Right cardiac atrium (tissue), 5 donors: ENCODE measurements around the gene SEPTIN8. TPM values are rescaled to one million over a fixed set of nuclear protein-coding genes. Genes with fewer than 3 reads are reported as not detected.

Source experiments
- ATAC-seq, 2 donors: fragments of 200-7000 bp; cut with Tn5 transposase; one replicate each; pipeline versions ENCODE4 v1.8.0 to v1.9.1; 2020; ENCODE audit warnings: moderate library complexity in 2 of 2, mild to moderate bottlenecking in 1 of 2
- DNase-seq, 3 donors: peaks; one replicate each; pipeline ENCODE4 v3.0.0-alpha.2; 2020
- H3K27ac ChIP-seq: one replicate; pipeline ENCODE4 v1.5.1; 2013; ENCODE audit warnings: mild to moderate bottlenecking, low read length, control low read depth, moderate library complexity
- H3K27me3 ChIP-seq: one replicate; pipeline ENCODE4 v1.6.1; 2013; ENCODE audit not compliant: control insufficient read depth, insufficient read depth
- H3K4me1 ChIP-seq: one replicate; pipeline ENCODE4 v1.6.1; 2013; ENCODE audit warnings: low read length; ENCODE audit not compliant: control insufficient read depth, insufficient read depth
- H3K4me3 ChIP-seq: one replicate; pipeline ENCODE4 v1.5.1; 2013; ENCODE audit warnings: low read length, control low read depth
- H3K9me3 ChIP-seq: one replicate; pipeline ENCODE4 v1.6.1; 2013; ENCODE audit warnings: low read length; ENCODE audit not compliant: control insufficient read depth
- WGBS: extraction: QIAGEN DNeasy Blood & Tissue Kit; methylation state at CpG from one replicate; pipeline ENCODE4 v1.1.7; 2013; 5-methylcytosine and 5-hydroxymethylcytosine counted together
- intact Hi-C, 4 donors: fragments of 100-400 bp; cut with DNase I; formaldehyde crosslinking; loops; one replicate each; pipeline versions ENCODE4 v1.11.0 to v1.14.0; 2022 to 2023
- polyA plus RNA-seq: library from polyadenylated mRNA; stranded (reverse); fragments of 200-250 nt; gene quantifications from one replicate; pipeline ENCODE4 v1.2.3, GENCODE V29; 2013
- total RNA-seq, 4 donors: library from RNA; stranded (reverse); fragmentation: NEBNext Ultra II Directional; extraction: Animal tissue kit (Norgen Biotek cat#: 25700); gene quantifications; one replicate each; pipeline ENCODE4 v1.2.1, GENCODE V29; 2021
- donor health status: healthy with polysubstance abuse.
- donor health status: DM: no; HTN: yes; CAD: no.
- donor health status: DM: no; HTN: no; CAD: no.
- donor health status: DM: no; HTN: yes; CAD: no; lungs with severe emphysema.
- donor health status: DM: yes; HTN: yes; CAD: no.

Gene SEPTIN8
- total and polyA plus RNA-seq, 5 donors, result 17.7 to 33.7 (median 29.5) TPM

- no peaks in the 10 kb centered on the region for H3K27me3 ChIP-seq
- WGBS, result 95% methylated on average over 5 of the region's 5 CpGs
- intact Hi-C loops, result no loop called here
- DNase-seq (no peak), ATAC-seq (no peak)
- no peak overlapping the region for H3K4me3 ChIP-seq
- H3K27ac ChIP-seq, result no peak overlapping the region
- no peaks in the 10 kb centered on the region for H3K9me3 ChIP-seq
- no peaks in the 10 kb centered on the region for H3K4me1 ChIP-seq
Observed at GRCh38 chr5:132718544-132719312, 58.3 kb downstream of the SEPTIN8 start.

GRCh38 chr5:132714456-132715307 is 62.4 kb downstream of the SEPTIN8 start:
- intact Hi-C loops, result no loop called here
- Histone ChIP-seq H3K4me3 (no peak overlapping the region), H3K27ac (no peak overlapping the region), H3K9me3 (no peaks in the 10 kb centered on the region), H3K4me1 (no peaks in the 10 kb centered on the region), H3K27me3 (no peaks in the 10 kb centered on the region)
- DNase-seq (no peak), ATAC-seq (no peak)
- 69% methylated on average over 11 of the region's 11 CpGs for WGBS

DNA sequence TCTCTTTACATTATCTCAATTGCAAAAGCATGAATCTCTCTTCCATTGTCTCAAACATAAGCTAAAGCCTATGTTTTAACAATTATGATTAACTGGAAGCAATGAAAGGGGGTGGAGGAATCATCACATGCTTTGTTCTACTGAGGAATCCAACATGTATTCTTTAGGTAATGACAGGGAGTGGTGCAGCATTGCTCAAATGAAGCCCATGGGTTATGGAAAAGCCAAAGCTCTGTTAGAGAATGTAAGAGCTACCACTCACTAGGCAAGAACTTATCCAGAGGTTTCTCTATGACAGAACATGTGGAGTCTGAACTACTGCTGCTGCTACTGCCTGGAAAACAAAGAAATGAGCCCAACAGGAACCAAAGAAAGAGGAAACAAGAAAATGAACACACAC is 68.4 kb downstream of the SEPTIN8 start:
- no peaks in the 10 kb centered on the region for H3K9me3 ChIP-seq
- intact Hi-C loops, result no loop called here
- no peak overlapping the region for H3K27ac ChIP-seq
- no peak overlapping the region for H3K4me3 ChIP-seq
- H3K4me1 ChIP-seq, result no peaks in the 10 kb centered on the region
- ATAC-seq (no peak), DNase-seq (no peak)
- H3K27me3 ChIP-seq, result no peaks in the 10 kb centered on the region

GRCh38 chr5:132704875-132705274 is 72.2 kb downstream of the SEPTIN8 start:
- ATAC-seq, result no peak
- WGBS, result 99% methylated on average over 1 of the region's 1 CpG
- Histone ChIP-seq H3K9me3 (no peaks in the 10 kb centered on the region), H3K4me1 (no peaks in the 10 kb centered on the region), H3K4me3 (no peak overlapping the region), H3K27ac (no peak overlapping the region), H3K27me3 (no peaks in the 10 kb centered on the region)
- intact Hi-C loops, result no loop called here
- DNase-seq, result no peak

Other genes with a start within 250 kb of the SEPTIN8 start
- gene IL5, start 233.7 kb downstream of the SEPTIN8 start, total RNA-seq, result not detected
- gene IL5, start 233.7 kb downstream of the SEPTIN8 start, polyA plus RNA-seq, result not detected
- gene RAD50, start 220.3 kb downstream of the SEPTIN8 start, total RNA-seq, result 10 to 100 TPM; 22.7 to 32.0 (median 29.8) TPM
- gene RAD50, start 220.3 kb downstream of the SEPTIN8 start, polyA plus RNA-seq, result 8.0 TPM
- not detected for gene IL13, start 119.1 kb downstream of the SEPTIN8 start, total RNA-seq
- gene IL13, start 119.1 kb downstream of the SEPTIN8 start, polyA plus RNA-seq, result not detected
- not detected for gene IL4, start 103.2 kb downstream of the SEPTIN8 start, total RNA-seq
- gene IL4, start 103.2 kb downstream of the SEPTIN8 start, polyA plus RNA-seq, result not detected
- gene KIF3A, start 39.7 kb downstream of the SEPTIN8 start, total RNA-seq, result 1 to 10 TPM; 7.4 to 9.8 (median 9.2) TPM
- gene KIF3A, start 39.7 kb downstream of the SEPTIN8 start, polyA plus RNA-seq, result 4.2 TPM
- gene CCNI2, start 29.8 kb downstream of the SEPTIN8 start, total RNA-seq, result under 1 TPM in 1 of 4 donors, not detected in 3; 0.09 TPM
- 0.14 TPM for gene CCNI2, start 29.8 kb downstream of the SEPTIN8 start, polyA plus RNA-seq
- gene SOWAHA, start 36.1 kb upstream of the SEPTIN8 start, total RNA-seq, result under 1 TPM in 1 of 4 donors, not detected in 3; 0.11 TPM
- gene SOWAHA, start 36.1 kb upstream of the SEPTIN8 start, polyA plus RNA-seq, result 0.05 TPM
- gene SHROOM1, start 53.4 kb upstream of the SEPTIN8 start, total RNA-seq, result 1 to 10 TPM; 2.9 to 5.3 (median 4.2) TPM
- 2.9 TPM for gene SHROOM1, start 53.4 kb upstream of the SEPTIN8 start, polyA plus RNA-seq
- gene GDF9, start 89.2 kb upstream of the SEPTIN8 start, total RNA-seq, result under 1 TPM in 3 of 4 donors, not detected in 1; 0.09 to 0.54 (median 0.14) TPM
- 0.18 TPM for gene GDF9, start 89.2 kb upstream of the SEPTIN8 start, polyA plus RNA-seq
- gene UQCRQ, start 89.4 kb upstream of the SEPTIN8 start, total RNA-seq, result 1,000 to 10,000 TPM in 2 of 4 donors, 100 to 1,000 TPM in 2; 978 to 1,175 (median 1,022) TPM
- gene UQCRQ, start 89.4 kb upstream of the SEPTIN8 start, polyA plus RNA-seq, result 1,317 TPM
- gene LEAP2, start 96.4 kb upstream of the SEPTIN8 start, total RNA-seq, result 1 to 10 TPM in 2 of 4 donors, under 1 TPM in 2; 0.76 to 1.9 (median 1.2) TPM
- gene LEAP2, start 96.4 kb upstream of the SEPTIN8 start, polyA plus RNA-seq, result 1.6 TPM
- 10 to 100 TPM; 37.3 to 61.0 (median 40.2) TPM for gene AFF4, start 186.4 kb upstream of the SEPTIN8 start, total RNA-seq
- gene AFF4, start 186.4 kb upstream of the SEPTIN8 start, polyA plus RNA-seq, result 8.3 TPM
- 10 to 100 TPM; 13.7 to 18.3 (median 17.2) TPM for gene ZCCHC10, start 249.3 kb upstream of the SEPTIN8 start, total RNA-seq
- 17.8 TPM for gene ZCCHC10, start 249.3 kb upstream of the SEPTIN8 start, polyA plus RNA-seq